ENCODE measurements around the gene IL1RAPL1.
"Not testable (repeated sequence)": the region's sequence is repeated elsewhere in the genome, so short reads cannot be mapped to it uniquely, and the experiment has no call there.

Gene IL1RAPL1

DNA sequence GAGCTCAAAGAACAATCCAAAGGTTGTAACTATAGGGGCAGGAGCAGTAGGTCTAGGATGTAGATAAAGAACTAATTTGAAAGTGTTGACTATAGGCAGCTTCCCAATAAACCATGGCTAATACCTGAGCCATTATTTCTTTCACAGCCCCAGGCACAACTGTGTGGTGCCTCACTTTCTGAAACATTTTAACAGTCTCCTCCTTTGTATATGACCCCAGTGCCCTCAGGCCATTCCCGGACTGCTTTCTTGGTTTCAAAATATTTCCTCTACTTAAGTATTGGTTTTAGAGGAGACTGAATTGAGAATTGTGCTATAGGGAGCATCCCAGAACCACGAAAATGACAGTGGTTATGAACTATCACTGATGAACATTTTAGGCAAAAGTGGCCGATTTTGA is 728.7 kb downstream of the IL1RAPL1 start:
- TF ChIP-seq EZH2phosphoT487 (IDR thresholded peaks at IDR 0.05; ENCODE audit: borderline replicate concordance), result no peak
- TF ChIP-seq, protein P1, sequence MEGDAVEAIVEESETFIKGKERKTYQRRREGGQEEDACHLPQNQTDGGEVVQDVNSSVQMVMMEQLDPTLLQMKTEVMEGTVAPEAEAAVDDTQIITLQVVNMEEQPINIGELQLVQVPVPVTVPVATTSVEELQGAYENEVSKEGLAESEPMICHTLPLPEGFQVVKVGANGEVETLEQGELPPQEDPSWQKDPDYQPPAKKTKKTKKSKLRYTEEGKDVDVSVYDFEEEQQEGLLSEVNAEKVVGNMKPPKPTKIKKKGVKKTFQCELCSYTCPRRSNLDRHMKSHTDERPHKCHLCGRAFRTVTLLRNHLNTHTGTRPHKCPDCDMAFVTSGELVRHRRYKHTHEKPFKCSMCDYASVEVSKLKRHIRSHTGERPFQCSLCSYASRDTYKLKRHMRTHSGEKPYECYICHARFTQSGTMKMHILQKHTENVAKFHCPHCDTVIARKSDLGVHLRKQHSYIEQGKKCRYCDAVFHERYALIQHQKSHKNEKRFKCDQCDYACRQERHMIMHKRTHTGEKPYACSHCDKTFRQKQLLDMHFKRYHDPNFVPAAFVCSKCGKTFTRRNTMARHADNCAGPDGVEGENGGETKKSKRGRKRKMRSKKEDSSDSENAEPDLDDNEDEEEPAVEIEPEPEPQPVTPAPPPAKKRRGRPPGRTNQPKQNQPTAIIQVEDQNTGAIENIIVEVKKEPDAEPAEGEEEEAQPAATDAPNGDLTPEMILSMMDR (conservative IDR thresholded peaks at IDR 0.05; ENCODE audit: low read length), result no peak

DNA sequence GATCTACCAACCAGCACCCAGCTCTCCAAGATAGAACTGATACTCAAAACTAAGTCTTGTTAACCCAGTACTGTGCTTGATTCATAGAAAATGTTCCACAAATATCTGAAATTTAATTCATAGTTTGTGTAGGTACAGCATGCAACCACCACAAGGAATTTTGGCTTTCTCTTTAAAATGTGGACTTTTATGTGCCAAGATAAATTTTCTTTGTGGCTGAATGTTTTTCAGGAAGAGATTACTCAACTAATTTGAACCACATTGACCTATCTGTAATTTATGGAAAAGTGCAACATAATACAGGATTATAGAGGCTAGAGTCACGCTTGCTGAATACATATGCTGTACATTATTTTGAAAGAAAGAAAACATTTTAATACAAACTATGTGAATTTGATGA is 730.8 kb downstream of the IL1RAPL1 start:
- no peaks in the 10 kb centered on the region for H3K9me3 ChIP-seq (ENCODE audit: insufficient read depth, low read depth, low read length)
- no peak overlapping the region for H3K4me2 ChIP-seq (ENCODE audit: low read depth, low read length, poor library complexity, severe bottlenecking)
- no peak overlapping the region for H3K4me3 ChIP-seq (ENCODE audit: low read length, poor library complexity, severe bottlenecking)
- H3K36me3 ChIP-seq (ENCODE audit: insufficient read depth, low read length), result no peaks in the 10 kb centered on the region
- H3K27me3 ChIP-seq (ENCODE audit: insufficient read depth, low read length, poor library complexity, severe bottlenecking), result no peaks in the 10 kb centered on the region
- no peak overlapping the region for H2AFZ ChIP-seq (ENCODE audit: low read length)
- H3K4me1 ChIP-seq (ENCODE audit: insufficient read depth, low read length, poor library complexity, severe bottlenecking), result no peaks in the 10 kb centered on the region
- no peaks in the 10 kb centered on the region for H3K9me2 ChIP-seq (replicated peaks; ENCODE audit: low read depth, low read length)
- H3K79me2 ChIP-seq (ENCODE audit: insufficient read depth, low read length), result no peaks in the 10 kb centered on the region
- no peaks in the 10 kb centered on the region for H3F3A ChIP-seq (ENCODE audit: low read depth)
- H3K9ac ChIP-seq (ENCODE audit: low read depth, low read length, poor library complexity, severe bottlenecking), result no peak overlapping the region
- TF ChIP-seq, protein P1 (conservative IDR thresholded peaks at IDR 0.05; ENCODE audit: low read length), result no peak
- no peak for TF ChIP-seq EZH2phosphoT487 (IDR thresholded peaks at IDR 0.05; ENCODE audit: borderline replicate concordance)
- H4K20me1 ChIP-seq (ENCODE audit: insufficient read depth, low read length, poor library complexity, severe bottlenecking), result no peaks in the 10 kb centered on the region

More for the DNA sequence above, 728.7 kb downstream of the IL1RAPL1 start:
- Histone ChIP-seq H2AFZ (ENCODE audit: low read length) (no peak overlapping the region), H3K4me2 (ENCODE audit: low read depth, low read length, poor library complexity, severe bottlenecking) (no peak overlapping the region), H3K9me3 (ENCODE audit: insufficient read depth, low read depth, low read length) (no peaks in the 10 kb centered on the region), H3K36me3 (ENCODE audit: insufficient read depth, low read length) (no peaks in the 10 kb centered on the region), H3K4me3 (ENCODE audit: low read length, poor library complexity, severe bottlenecking) (no peak overlapping the region), H3K79me2 (ENCODE audit: insufficient read depth, low read length) (no peaks in the 10 kb centered on the region), H3K9me2 (replicated peaks; ENCODE audit: low read depth, low read length) (no peaks in the 10 kb centered on the region), H3K27me3 (ENCODE audit: insufficient read depth, low read length, poor library complexity, severe bottlenecking) (no peaks in the 10 kb centered on the region), H3K9ac (ENCODE audit: low read depth, low read length, poor library complexity, severe bottlenecking) (no peak overlapping the region), H4K20me1 (ENCODE audit: insufficient read depth, low read length, poor library complexity, severe bottlenecking) (no peaks in the 10 kb centered on the region), H3K4me1 (ENCODE audit: insufficient read depth, low read length, poor library complexity, severe bottlenecking) (no peaks in the 10 kb centered on the region), H3F3A (ENCODE audit: low read depth) (no peaks in the 10 kb centered on the region)

DNA sequence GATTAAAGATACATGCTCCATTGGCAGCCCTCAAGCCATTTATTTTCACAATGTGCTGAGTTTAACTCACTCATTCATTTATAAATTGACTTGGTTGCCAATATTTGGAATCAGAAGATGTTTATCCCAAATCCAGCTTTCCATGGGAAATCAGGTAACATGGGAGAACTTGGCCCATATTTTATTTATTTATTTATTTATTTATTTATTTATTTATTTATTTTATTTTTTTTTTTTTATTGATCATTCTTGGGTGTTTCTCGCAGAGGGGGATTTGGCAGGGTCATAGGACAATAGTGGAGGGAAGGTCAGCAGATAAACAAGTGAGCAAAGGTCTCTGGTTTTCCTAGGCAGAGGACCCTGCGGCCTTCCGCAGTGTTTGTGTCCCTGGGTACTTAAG is 745.2 kb downstream of the IL1RAPL1 start:
- H3K4me2 ChIP-seq (ENCODE audit: low read depth, low read length, poor library complexity, severe bottlenecking); H3F3A ChIP-seq (ENCODE audit: low read depth); H3K4me3 ChIP-seq (ENCODE audit: low read length, poor library complexity, severe bottlenecking); H3K36me3 ChIP-seq (ENCODE audit: insufficient read depth, low read length); H3K27me3 ChIP-seq (ENCODE audit: insufficient read depth, low read length, poor library complexity, severe bottlenecking); H4K20me1 ChIP-seq (ENCODE audit: insufficient read depth, low read length, poor library complexity, severe bottlenecking); H3K9me3 ChIP-seq (ENCODE audit: insufficient read depth, low read depth, low read length); H3K79me2 ChIP-seq (ENCODE audit: insufficient read depth, low read length); H3K9ac ChIP-seq (ENCODE audit: low read depth, low read length, poor library complexity, severe bottlenecking); H3K4me1 ChIP-seq (ENCODE audit: insufficient read depth, low read length, poor library complexity, severe bottlenecking); H3K9me2 ChIP-seq (replicated peaks; ENCODE audit: low read depth, low read length); H2AFZ ChIP-seq (ENCODE audit: low read length): not testable (repeated sequence)

DNA sequence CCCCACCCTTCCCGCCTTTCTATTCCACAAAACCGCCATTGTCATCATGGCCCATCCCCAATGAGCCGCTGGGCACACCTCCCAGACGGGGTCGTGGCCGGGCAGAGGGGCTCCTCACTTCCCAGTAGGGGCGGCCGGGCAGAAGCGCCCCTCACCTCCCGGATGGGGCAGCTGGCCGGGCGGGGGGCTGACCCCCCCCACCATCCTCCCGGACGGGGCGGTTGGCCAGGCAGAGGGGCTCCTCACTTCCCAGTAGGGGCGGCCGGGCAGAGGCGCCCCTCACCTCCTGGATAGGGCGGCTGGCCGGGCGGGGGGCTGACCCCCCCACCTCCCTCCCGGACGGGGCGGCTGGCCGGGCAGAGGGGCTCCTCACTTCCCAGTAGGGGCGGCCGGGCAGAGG is 745.8 kb downstream of the IL1RAPL1 start:
- H2AFZ ChIP-seq (ENCODE audit: low read length); H3K9me2 ChIP-seq (replicated peaks; ENCODE audit: low read depth, low read length); H3K9me3 ChIP-seq (ENCODE audit: insufficient read depth, low read depth, low read length); H3K27me3 ChIP-seq (ENCODE audit: insufficient read depth, low read length, poor library complexity, severe bottlenecking); H4K20me1 ChIP-seq (ENCODE audit: insufficient read depth, low read length, poor library complexity, severe bottlenecking); H3K4me1 ChIP-seq (ENCODE audit: insufficient read depth, low read length, poor library complexity, severe bottlenecking); H3K79me2 ChIP-seq (ENCODE audit: insufficient read depth, low read length); H3K9ac ChIP-seq (ENCODE audit: low read depth, low read length, poor library complexity, severe bottlenecking); H3K4me3 ChIP-seq (ENCODE audit: low read length, poor library complexity, severe bottlenecking); H3K4me2 ChIP-seq (ENCODE audit: low read depth, low read length, poor library complexity, severe bottlenecking); H3F3A ChIP-seq (ENCODE audit: low read depth); H3K36me3 ChIP-seq (ENCODE audit: insufficient read depth, low read length): not testable (repeated sequence)
